H9 (cell line): Measurements from ENCODE around the gene TP53. TPM values are rescaled to one million over a fixed set of nuclear protein-coding genes. Genes with fewer than 3 reads are reported as not detected.
A peak's percentile ranks its signal among the peaks of the same experiment; 100 is the strongest.

ENCODE experiments used
- DNase-seq: peaks from one replicate; pipeline ENCODE4 v3.0.0-alpha.2; 2017
- H2AFZ ChIP-seq: one replicate; pipeline ENCODE4 v1.6.1; 2013; ENCODE audit warnings: mild to moderate bottlenecking, low read length, control low read depth, moderate library complexity
- H2AK5ac ChIP-seq: 2 replicates; pipeline ENCODE4 v1.6.1; 2013; ENCODE audit warnings: low read length, control low read depth, mixed read lengths; ENCODE audit not compliant: insufficient read length
- H2BK120ac ChIP-seq: one replicate; pipeline ENCODE4 v1.6.1; 2013; ENCODE audit warnings: low read depth, mild to moderate bottlenecking, low read length, control low read depth, inconsistent platforms; ENCODE audit not compliant: poor library complexity, severe bottlenecking
- H2BK12ac ChIP-seq: 2 replicates; pipeline ENCODE4 v1.6.1; 2013; ENCODE audit warnings: low read length, control low read depth, mixed read lengths, low read depth; ENCODE audit not compliant: insufficient read length
- H2BK15ac ChIP-seq: 2 replicates; pipeline ENCODE4 v1.6.1; 2013; ENCODE audit warnings: low read depth, low read length, control low read depth
- H2BK20ac ChIP-seq: one replicate; pipeline ENCODE4 v1.6.1; 2013; ENCODE audit warnings: low read depth, mild to moderate bottlenecking, low read length, control low read depth, inconsistent platforms; ENCODE audit not compliant: poor library complexity, severe bottlenecking
- H2BK5ac ChIP-seq: 2 replicates; pipeline ENCODE4 v1.6.1; 2013; ENCODE audit warnings: low read length, control low read depth, mixed read lengths; ENCODE audit not compliant: insufficient read length
- H3K14ac ChIP-seq: 2 replicates; pipeline ENCODE4 v1.6.1; 2013; ENCODE audit warnings: low read length, control low read depth; ENCODE audit not compliant: insufficient read depth
- H3K18ac ChIP-seq: 2 replicates; pipeline ENCODE4 v1.6.1; 2013; ENCODE audit warnings: low read depth, mild to moderate bottlenecking, mixed read lengths, low read length, control low read depth; ENCODE audit not compliant: insufficient read length
- H3K23ac ChIP-seq: 2 replicates; pipeline ENCODE4 v1.6.1; 2013; ENCODE audit warnings: low read length, control low read depth, mixed read lengths, low read depth; ENCODE audit not compliant: insufficient read length
- H3K23me2 ChIP-seq: 2 replicates; pipeline ENCODE4 v1.6.1; 2013; ENCODE audit warnings: low read depth, mild to moderate bottlenecking, mixed read lengths, low read length, control low read depth; ENCODE audit not compliant: insufficient read length, poor library complexity, severe bottlenecking
- H3K27ac ChIP-seq: 2 replicates; pipeline ENCODE4 v1.5.1; 2013; ENCODE audit warnings: low read length, control low read depth, mixed read lengths, low read depth; ENCODE audit not compliant: insufficient read length
- H3K27me3 ChIP-seq: 2 replicates; pipeline ENCODE4 v1.6.1; 2013; ENCODE audit warnings: low read length, control low read depth, inconsistent platforms; ENCODE audit not compliant: insufficient read depth
- H3K4ac ChIP-seq: 2 replicates; pipeline ENCODE4 v1.6.1; 2013; ENCODE audit warnings: low read depth, mild to moderate bottlenecking, control low read depth, inconsistent platforms, low read length, moderate library complexity
- H3K4me1 ChIP-seq: 2 replicates; pipeline ENCODE4 v1.6.1; 2013; ENCODE audit warnings: low read length, control low read depth, inconsistent platforms; ENCODE audit not compliant: insufficient read depth
- H3K4me2 ChIP-seq: 2 replicates; pipeline ENCODE4 v1.6.1; 2013; ENCODE audit warnings: low read length, control low read depth, mixed read lengths; ENCODE audit not compliant: insufficient read length, insufficient read depth
- H3K56ac ChIP-seq: 2 replicates; pipeline ENCODE4 v1.6.1; 2013; ENCODE audit warnings: low read depth, mild to moderate bottlenecking, mixed read lengths, low read length, control low read depth; ENCODE audit not compliant: insufficient read length
- H3K79me1 ChIP-seq: 2 replicates; pipeline ENCODE4 v1.6.1; 2013; ENCODE audit warnings: low read depth, mild to moderate bottlenecking, moderate library complexity, low read length, control low read depth, inconsistent platforms; ENCODE audit not compliant: insufficient read depth, poor library complexity, severe bottlenecking
- H3K79me2 ChIP-seq: 2 replicates; pipeline ENCODE4 v1.6.1; 2013; ENCODE audit warnings: low read length, control low read depth, inconsistent platforms; ENCODE audit not compliant: insufficient read depth
- H3K9ac ChIP-seq: 2 replicates; pipeline ENCODE4 v1.6.1; 2013; ENCODE audit warnings: low read length, control low read depth, mixed read lengths; ENCODE audit not compliant: insufficient read length; ENCODE audit errors: extremely low read depth
- H3K9me3 ChIP-seq: one replicate; pipeline ENCODE4 v1.6.1; 2013; ENCODE audit warnings: low read depth, low read length, inconsistent platforms; ENCODE audit not compliant: control insufficient read depth
- H3T11ph ChIP-seq: one replicate; pipeline ENCODE4 v1.6.1; 2013; ENCODE audit warnings: mild to moderate bottlenecking, low read length, control low read depth, inconsistent platforms
- H4K20me1 ChIP-seq: one replicate; pipeline ENCODE4 v1.6.1; 2013; ENCODE audit not compliant: control insufficient read depth, insufficient read length, insufficient read depth
- H4K5ac ChIP-seq: 2 replicates; pipeline ENCODE4 v1.6.1; 2013; ENCODE audit warnings: low read depth, mild to moderate bottlenecking, mixed read lengths, low read length, control low read depth; ENCODE audit not compliant: insufficient read length
- H4K8ac ChIP-seq: replicated peaks from 2 replicates; pipeline ENCODE4 v1.6.1; 2013; ENCODE audit warnings: low read length, control low read depth, mixed read lengths, low read depth; ENCODE audit not compliant: insufficient read length
- H4K91ac ChIP-seq: 2 replicates; pipeline ENCODE4 v1.6.1; 2013; ENCODE audit warnings: low read depth, mild to moderate bottlenecking, moderate library complexity, mixed read lengths, low read length, control low read depth; ENCODE audit not compliant: insufficient read length
- H3K27ac Mint-ChIP-seq, 3 experiments: 2 replicates in 2 of 3; 3 replicates in 1 of 3; pipeline ENCODE4 v1.8.0; 2020 to 2021; ENCODE audit warnings: mixed read lengths in 3 of 3, mild to moderate bottlenecking in 1 of 3, moderate library complexity in 1 of 3
- H3K27me3 Mint-ChIP-seq: 2 replicates; pipeline ENCODE4 v1.8.0; 2021; ENCODE audit warnings: low read depth, mild to moderate bottlenecking, moderate library complexity, mixed read lengths
- H3K36me3 Mint-ChIP-seq, 3 experiments: 2 replicates in 2 of 3; 3 replicates in 1 of 3; pipeline ENCODE4 v1.8.0; 2020 to 2021; ENCODE audit warnings: low read depth in 3 of 3, mixed read lengths in 3 of 3; ENCODE audit not compliant: insufficient read depth in 1 of 3
- H3K4me1 Mint-ChIP-seq, 2 experiments: 2 replicates each; pipeline ENCODE4 v1.8.0; 2020; ENCODE audit warnings: mixed read lengths in 2 of 2
- H3K4me3 Mint-ChIP-seq, 2 experiments: 2 replicates in 1 of 2; 3 replicates in 1 of 2; pipeline ENCODE4 v1.8.0; 2020 to 2021; ENCODE audit warnings: mild to moderate bottlenecking in 2 of 2, mixed read lengths in 2 of 2, moderate library complexity in 1 of 2
- H3K9me3 Mint-ChIP-seq, 2 experiments: 2 replicates in 1 of 2; 3 replicates in 1 of 2; pipeline ENCODE4 v1.8.0; 2020; ENCODE audit warnings: mild to moderate bottlenecking in 2 of 2, mixed read lengths in 2 of 2, moderate library complexity in 1 of 2
- WGBS: extraction: QIAGEN DNeasy Blood & Tissue Kit; methylation state at CpG from one replicate; pipeline ENCODE4 v1.1.7; 2013; ENCODE audit warnings: missing lambda C conversion rate, low lambda C conversion rate, mixed read lengths; ENCODE audit not compliant: insufficient read length; ENCODE audit errors: extremely low coverage; 5-methylcytosine and 5-hydroxymethylcytosine counted together
- total RNA-seq: library from RNA; stranded (reverse); gene quantifications from 2 replicates; pipeline ENCODE4 v1.2.1, GENCODE V29; 2021
- TF ChIP-seq, protein P1 (sequence below): fragments of 200-600 bp; sonication (generic); conservative IDR thresholded peaks from 3 replicates; pipeline ENCODE4 v1.8.0; 2021; ENCODE audit warnings: antibody characterized with exemption, mild to moderate bottlenecking

TP53 gene
- total RNA-seq, 1 experiment from 2014 or later: 163 TPM

DNA sequence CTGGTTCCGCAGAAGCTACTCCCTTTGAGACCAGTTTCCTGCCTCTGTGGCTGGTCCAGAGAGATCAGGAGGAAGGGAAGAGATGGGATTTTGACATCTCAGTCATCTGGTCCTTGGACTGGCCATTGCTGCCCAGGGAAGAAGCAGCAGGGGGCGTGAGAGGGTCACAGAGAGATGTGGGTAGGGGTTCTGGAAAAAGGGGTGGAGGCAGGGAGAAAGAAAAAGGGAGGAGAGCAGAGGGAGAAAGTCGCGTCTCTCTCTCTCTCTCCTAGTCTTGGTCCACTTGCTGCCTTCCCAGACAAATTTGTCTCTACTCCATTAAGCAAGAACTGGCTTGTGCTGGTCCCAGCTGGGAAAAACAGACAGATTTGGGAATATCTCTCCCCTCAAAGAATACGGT is 52.9 kb downstream of the TP53 start:
- H2AFZ ChIP-seq: peak overlapping the region; percentile 85

More for the DNA sequence above, 52.9 kb downstream of the TP53 start:
- H2BK5ac ChIP-seq: no peak overlapping the region
- H3K4ac ChIP-seq: no peak overlapping the region
- H4K20me1 ChIP-seq: no peaks in the 10 kb centered on the region
- H3K23me2 ChIP-seq: no peaks in the 10 kb centered on the region
- H4K91ac ChIP-seq: no peak overlapping the region
- no peak overlapping the region for H2BK12ac ChIP-seq
- H3K27ac ChIP-seq: no peak overlapping the region
- TF ChIP-seq, protein P1, sequence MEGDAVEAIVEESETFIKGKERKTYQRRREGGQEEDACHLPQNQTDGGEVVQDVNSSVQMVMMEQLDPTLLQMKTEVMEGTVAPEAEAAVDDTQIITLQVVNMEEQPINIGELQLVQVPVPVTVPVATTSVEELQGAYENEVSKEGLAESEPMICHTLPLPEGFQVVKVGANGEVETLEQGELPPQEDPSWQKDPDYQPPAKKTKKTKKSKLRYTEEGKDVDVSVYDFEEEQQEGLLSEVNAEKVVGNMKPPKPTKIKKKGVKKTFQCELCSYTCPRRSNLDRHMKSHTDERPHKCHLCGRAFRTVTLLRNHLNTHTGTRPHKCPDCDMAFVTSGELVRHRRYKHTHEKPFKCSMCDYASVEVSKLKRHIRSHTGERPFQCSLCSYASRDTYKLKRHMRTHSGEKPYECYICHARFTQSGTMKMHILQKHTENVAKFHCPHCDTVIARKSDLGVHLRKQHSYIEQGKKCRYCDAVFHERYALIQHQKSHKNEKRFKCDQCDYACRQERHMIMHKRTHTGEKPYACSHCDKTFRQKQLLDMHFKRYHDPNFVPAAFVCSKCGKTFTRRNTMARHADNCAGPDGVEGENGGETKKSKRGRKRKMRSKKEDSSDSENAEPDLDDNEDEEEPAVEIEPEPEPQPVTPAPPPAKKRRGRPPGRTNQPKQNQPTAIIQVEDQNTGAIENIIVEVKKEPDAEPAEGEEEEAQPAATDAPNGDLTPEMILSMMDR: peak; percentile 71
- H2AK5ac ChIP-seq: no peak overlapping the region
- H3K79me2 ChIP-seq: no peaks in the 10 kb centered on the region
- H3K4me2 ChIP-seq: no peak overlapping the region
- Mint-ChIP-seq H3K4me3 (peak overlapping the region in 1 of 2 experiments; percentile 45; a peak in 1 of 5 replicates), H3K36me3 (no peaks in the 10 kb centered on the region), H3K4me1 (peaks cover 26 to 38% of the 10 kb centered on the region in 2 experiments), H3K27me3 (peaks cover 3% of the 10 kb centered on the region; the same call in 1 of the 2 replicates), H3K27ac (no peak overlapping the region), H3K9me3 (no peaks in the 10 kb centered on the region)
- no peak overlapping the region for H3K9ac ChIP-seq
- DNase-seq: peak; percentile 87
- H2BK15ac ChIP-seq: no peak overlapping the region
- no peaks in the 10 kb centered on the region for H3K9me3 ChIP-seq
- H3K4me1 ChIP-seq: peaks cover 2% of the 10 kb centered on the region; the same call in 1 of the 2 replicates
- H3K79me1 ChIP-seq: no peaks in the 10 kb centered on the region
- no peak overlapping the region for H3K23ac ChIP-seq
- H4K5ac ChIP-seq: no peak overlapping the region
- H3T11ph ChIP-seq: no peak overlapping the region
- H3K14ac ChIP-seq: no peak overlapping the region
- WGBS: no CpG with 5 or more reads among the region's 5 CpGs
- H3K18ac ChIP-seq: no peak overlapping the region
- H3K56ac ChIP-seq: no peak overlapping the region
- H2BK20ac ChIP-seq: no peak overlapping the region
- H2BK120ac ChIP-seq: no peak overlapping the region
- no peak overlapping the region for H4K8ac ChIP-seq
- no peaks in the 10 kb centered on the region for H3K27me3 ChIP-seq
